BJ (cell line): ENCODE results near the gene ZSCAN20. TPM values are rescaled to one million over a fixed set of nuclear protein-coding genes. Genes with fewer than 3 reads are reported as not detected.

Experiments used
- CTCF ChIA-PET: fragments of 350-600 bp; formaldehyde crosslinking; extraction: SDS; loops from one replicate; lab custom pipeline; 2021; ENCODE audit warnings: antibody characterized with exemption, inconsistent platforms; lab: Yijun Ruan, JAX
- POLR2A ChIA-PET: fragments of 300-600 bp; sonication (Branson Sonifier 250); formaldehyde crosslinking; extraction: SDS; loops from one replicate; lab custom pipeline; 2021; ENCODE audit warnings: antibody characterized with exemption; lab: Charles Lee
- DNase-seq: peaks from one replicate; pipeline ENCODE4 v3.0.0-alpha.2; 2011; ENCODE audit warnings: low read depth
- H3K27me3 ChIP-seq: 2 replicates; pipeline ENCODE4 v1.6.0; 2011; ENCODE audit warnings: low read length; ENCODE audit not compliant: control insufficient read depth, insufficient read depth
- H3K36me3 ChIP-seq: 2 replicates; pipeline ENCODE4 v1.5.1; 2011; ENCODE audit warnings: low read length; ENCODE audit not compliant: control insufficient read depth, insufficient read depth
- H3K4me3 ChIP-seq: 2 replicates; pipeline ENCODE4 v1.5.1; 2011; ENCODE audit warnings: low read depth, mild to moderate bottlenecking, control low read depth, low read length
- polyA plus RNA-seq: library from polyadenylated mRNA; depleted of rRNA; stranded (reverse); fragments of >200 nt; gene quantifications from 2 replicates; pipeline ENCODE4 v1.2.3, GENCODE V29; 2011
- TF ChIP-seq, protein P1 (sequence below): IDR thresholded peaks from 2 replicates; pipeline ENCODE4 v1.5.1; 2011; ENCODE audit warnings: low read depth, mild to moderate bottlenecking, control low read depth, inconsistent platforms, low read length, moderate library complexity; ENCODE audit not compliant: insufficient read depth

The ZSCAN20 gene
- polyA plus RNA-seq, 1 experiment, result 3.4 TPM

- no peaks in the 10 kb centered on the region for H3K36me3 ChIP-seq
- TF ChIP-seq, protein P1, sequence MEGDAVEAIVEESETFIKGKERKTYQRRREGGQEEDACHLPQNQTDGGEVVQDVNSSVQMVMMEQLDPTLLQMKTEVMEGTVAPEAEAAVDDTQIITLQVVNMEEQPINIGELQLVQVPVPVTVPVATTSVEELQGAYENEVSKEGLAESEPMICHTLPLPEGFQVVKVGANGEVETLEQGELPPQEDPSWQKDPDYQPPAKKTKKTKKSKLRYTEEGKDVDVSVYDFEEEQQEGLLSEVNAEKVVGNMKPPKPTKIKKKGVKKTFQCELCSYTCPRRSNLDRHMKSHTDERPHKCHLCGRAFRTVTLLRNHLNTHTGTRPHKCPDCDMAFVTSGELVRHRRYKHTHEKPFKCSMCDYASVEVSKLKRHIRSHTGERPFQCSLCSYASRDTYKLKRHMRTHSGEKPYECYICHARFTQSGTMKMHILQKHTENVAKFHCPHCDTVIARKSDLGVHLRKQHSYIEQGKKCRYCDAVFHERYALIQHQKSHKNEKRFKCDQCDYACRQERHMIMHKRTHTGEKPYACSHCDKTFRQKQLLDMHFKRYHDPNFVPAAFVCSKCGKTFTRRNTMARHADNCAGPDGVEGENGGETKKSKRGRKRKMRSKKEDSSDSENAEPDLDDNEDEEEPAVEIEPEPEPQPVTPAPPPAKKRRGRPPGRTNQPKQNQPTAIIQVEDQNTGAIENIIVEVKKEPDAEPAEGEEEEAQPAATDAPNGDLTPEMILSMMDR, result no peak
- no peaks in the 10 kb centered on the region for H3K27me3 ChIP-seq
- ChIA-PET POLR2A (no interaction called here), CTCF (interaction anchor here (1.5 to 1.9 kb wide), 2 partner anchors 28 to 210 kb away, joined by 4 to 5 read pairs; no protein-coding TSS in a partner anchor)
- no peak for DNase-seq
- no peak overlapping the region for H3K4me3 ChIP-seq
Measured at GRCh38 chr1:33428661-33429060, 43.8 kb upstream of the ZSCAN20 start.

GRCh38 chr1:33429332-33429731 is 43.1 kb upstream of the ZSCAN20 start:
- Histone ChIP-seq H3K27me3 (no peaks in the 10 kb centered on the region), H3K4me3 (peak overlapping the region; percentile 72), H3K36me3 (no peaks in the 10 kb centered on the region)
- TF ChIP-seq, protein P1, result no peak
- ChIA-PET POLR2A (no interaction called here), CTCF (interaction anchor here (0.6 to 1.5 kb wide), 3 partner anchors 26 to 210 kb away, joined by 4 read pairs; no protein-coding TSS in a partner anchor)
- no peak for DNase-seq

DNA sequence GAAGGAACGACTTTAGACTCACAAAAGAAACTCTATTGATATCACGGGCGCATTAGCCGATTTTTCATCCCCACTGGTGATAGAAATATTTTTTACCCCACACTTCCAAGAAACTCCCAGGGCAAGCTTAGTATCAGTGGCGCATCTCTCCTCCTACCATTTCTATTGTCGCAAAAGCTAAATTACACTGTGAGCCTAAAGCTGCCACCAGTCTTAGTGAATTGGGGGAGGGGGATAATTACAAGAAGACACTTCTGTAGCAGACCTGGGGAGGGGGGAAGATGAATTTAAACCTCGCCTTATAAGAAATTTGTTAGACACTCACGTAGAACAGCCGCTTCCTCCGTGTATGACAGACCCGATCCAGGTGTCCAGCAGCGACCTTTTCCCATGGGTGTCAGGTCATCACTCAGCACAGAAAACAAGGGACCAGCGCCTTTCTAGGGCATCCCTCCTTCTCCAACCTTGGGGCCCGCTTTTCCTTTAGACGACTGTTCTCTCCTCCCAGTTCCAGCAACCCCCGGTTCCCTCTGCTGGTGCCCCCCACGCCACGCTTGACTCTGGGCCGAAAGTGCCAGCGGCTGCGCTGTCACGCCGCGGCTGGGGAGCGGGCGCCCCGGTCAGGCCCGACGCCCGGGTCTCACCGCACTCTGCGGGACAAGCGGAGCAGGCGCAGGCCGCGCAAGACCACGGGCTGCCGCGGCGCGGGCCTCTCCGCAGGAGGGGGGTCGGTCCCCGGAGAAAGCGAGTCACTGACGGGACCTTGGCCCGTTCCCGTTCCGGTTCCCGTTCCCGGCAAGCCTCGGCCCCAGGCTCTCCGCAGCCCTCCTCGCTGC is 42.4 kb upstream of the ZSCAN20 start:
- peak overlapping the region; percentile 72 for H3K4me3 ChIP-seq
- ChIA-PET CTCF (interaction anchor here (0.6 to 0.8 kb wide), 2 partner anchors 26 to 132 kb away, joined by 4 read pairs; no protein-coding TSS in a partner anchor), POLR2A (no interaction called here)
- TF ChIP-seq, protein P1, result 0 out of 2 replicates have a peak, but pooled peaks have one; percentile 1
- no peaks in the 10 kb centered on the region for H3K27me3 ChIP-seq
- DNase-seq, result no peak
- H3K36me3 ChIP-seq, result no peaks in the 10 kb centered on the region

- POLR2A ChIA-PET, result interaction anchor here (0.7 kb wide), 1 partner anchor 287 kb away, joined by 6 read pairs; no protein-coding TSS in a partner anchor
- Histone ChIP-seq H3K4me3 (peak within 1 kb of the TSS; percentile 72), H3K36me3 (no peaks in the 10 kb centered on the region), H3K27me3 (no peaks in the 10 kb centered on the region)
- DNase-seq, result peak; percentile 77
- TF ChIP-seq, protein P1, result peak; percentile 19; the same call in 1 of the 2 replicates
- CTCF ChIA-PET, result interaction anchor here (0.7 kb wide), 1 partner anchor 59 kb away, joined by 3 read pairs; no protein-coding TSS in a partner anchor
Measured at GRCh38 chr1:33430692-33431593, 41.5 kb upstream of the ZSCAN20 start, which contains the start of gene PHC2. TSS of gene PHC2 (minus strand) at chr1:33431095. CDS start at chr1:33375539, 55,556 bp downstream.
